Nucleus accumbens (tissue), 56 donors: ENCODE measurements around the gene GSTM5.
A peak's percentile ranks its signal among the peaks of the same experiment; 100 is the strongest.

Source experiments
- DNase-seq, 56 donors: peaks; one replicate each; lab custom pipeline; 2025; lab: John Stamatoyannopoulos, UW

The GSTM5 gene

DNA sequence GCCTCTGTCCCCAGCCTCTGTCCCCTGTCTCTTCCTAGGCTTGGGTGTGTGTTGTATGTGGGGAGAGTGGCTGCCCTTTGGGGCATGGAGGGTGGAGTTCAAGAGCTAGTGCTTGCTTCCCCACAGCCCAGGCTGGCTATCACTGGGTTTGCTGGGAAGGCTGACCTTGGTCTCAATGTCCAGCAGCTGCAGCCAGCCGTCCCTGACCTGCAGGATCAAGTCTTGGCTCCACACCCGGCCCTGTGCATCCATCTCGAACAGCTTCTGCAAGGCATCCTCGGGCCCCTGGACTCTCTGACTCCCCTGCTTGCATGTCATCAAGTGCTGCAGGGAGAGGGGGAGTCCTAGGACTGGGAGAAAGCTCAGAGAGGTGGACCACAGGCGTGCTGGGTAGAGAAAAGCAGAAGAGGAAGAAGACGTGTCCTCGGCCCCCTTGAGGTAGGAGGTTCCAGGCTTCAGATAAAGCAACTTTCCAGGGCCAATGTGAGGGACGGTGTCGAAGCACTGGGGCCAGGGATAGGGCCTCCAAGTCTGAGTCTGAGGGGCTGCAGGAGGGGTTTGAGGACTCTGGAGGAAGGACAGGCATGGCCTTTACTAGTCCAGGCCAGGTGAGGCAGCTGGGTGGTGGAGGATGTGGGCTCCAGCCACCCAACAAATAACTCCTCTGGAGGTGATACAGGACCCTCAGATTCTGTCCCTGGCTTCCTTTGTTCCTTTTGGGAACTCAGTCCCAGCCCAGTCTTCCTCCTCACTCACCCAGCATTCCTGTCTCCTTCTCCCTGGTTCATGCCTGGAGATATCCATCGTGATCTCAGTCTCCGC lies 47.7 kb downstream of the GSTM5 start:
- DNase-seq = no peak

DNA sequence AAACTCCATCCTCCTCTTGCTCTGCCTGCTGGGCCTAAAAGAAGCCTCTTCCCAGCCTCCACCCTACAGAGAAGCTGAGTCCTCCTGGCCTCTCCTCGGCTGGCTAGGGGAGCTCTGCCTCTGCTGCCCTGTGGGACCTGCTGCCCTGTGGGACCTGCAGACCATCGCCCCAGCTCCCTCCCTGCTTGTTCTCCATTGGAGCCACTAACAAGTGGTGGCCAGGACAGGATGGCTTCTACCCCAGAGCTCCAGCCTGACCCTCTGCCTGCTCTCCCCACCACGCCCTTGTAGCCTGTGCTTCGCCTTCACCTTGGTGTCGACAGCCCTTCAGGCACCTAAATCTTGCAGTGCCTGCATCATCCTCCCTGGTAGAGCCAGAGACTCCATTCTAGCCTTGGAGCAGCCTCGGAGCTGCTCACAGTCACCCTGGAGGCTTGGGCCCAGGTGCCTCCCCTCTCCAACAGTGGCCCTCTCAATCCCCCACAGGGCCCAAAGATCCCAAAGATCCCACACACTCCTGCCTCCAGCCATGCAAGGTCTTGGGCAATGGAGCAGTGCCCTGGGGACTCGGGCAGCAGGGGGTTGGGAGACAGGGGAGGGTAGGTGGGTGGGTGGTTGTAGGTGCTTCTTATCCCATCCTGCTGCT lies 48.7 kb downstream of the GSTM5 start:
- no peak for DNase-seq

DNA sequence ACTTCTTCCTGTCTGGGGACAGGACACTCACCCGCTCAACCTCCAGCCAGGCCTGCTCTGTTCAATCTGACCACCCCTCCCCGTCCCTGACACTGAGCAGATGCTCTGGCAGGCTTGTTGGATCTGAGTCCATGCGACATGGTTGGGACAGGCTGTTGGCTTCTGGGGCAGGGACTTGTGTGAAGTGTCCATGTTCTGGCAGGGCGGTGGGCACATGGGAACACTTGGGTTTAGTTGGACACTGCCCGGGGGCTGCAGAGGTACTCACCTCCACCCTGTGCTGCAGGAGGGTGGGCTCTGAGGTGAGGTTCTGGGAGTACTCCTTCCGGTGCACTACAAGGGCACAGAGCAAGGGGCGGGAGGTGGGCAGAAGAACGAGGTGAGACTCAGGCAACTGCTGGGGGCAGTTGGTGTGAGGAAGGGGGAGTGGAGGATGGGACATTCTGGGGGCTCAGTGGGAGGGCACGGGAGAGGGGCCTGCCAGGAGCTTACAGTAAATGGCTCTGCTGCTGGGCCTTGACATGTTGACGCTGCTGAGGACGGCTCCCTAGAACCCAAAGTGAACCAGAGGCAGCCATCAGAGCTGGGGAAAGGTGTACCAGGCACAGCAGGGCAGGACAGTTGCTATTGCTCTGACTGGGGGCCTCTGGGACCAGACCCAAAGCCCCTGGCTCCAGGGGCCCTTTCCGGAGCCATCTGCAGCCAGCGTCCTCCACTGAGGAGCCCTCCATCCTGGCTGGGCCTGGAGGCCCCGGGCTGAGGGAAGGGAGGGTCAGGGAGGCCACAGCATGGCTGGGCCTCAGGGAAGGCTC lies 49.4 kb downstream of the GSTM5 start:
- peak in 3 of 56 donors; percentile 8 to 30 (median 18) for DNase-seq

DNA sequence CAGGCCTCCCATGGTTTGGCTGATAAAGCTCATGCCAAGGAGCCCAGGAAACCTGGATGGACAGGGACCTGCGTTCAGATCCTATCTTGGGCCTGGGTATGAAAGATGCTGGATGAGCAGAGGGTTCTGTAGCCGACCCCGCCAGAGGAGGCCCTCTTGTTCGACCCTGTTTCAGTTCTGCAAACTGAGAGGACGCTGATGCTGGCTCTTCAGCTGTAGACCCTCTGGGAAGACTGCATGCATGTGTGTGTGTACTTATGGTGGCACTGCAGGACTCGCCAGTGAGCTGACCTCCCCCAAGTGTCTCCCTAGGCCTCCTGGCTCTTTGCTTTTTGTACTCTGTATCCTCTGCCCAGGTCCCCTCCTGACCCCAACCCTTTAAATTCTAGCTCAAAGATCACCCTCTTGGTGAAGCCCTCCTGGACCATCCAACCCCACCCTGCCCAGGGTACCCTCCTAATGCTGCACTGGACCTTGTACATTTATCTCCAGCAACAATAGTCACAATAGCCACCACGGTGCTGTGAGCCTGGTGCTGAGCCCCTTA lies 50.1 kb downstream of the GSTM5 start:
- no peak for DNase-seq

DNA sequence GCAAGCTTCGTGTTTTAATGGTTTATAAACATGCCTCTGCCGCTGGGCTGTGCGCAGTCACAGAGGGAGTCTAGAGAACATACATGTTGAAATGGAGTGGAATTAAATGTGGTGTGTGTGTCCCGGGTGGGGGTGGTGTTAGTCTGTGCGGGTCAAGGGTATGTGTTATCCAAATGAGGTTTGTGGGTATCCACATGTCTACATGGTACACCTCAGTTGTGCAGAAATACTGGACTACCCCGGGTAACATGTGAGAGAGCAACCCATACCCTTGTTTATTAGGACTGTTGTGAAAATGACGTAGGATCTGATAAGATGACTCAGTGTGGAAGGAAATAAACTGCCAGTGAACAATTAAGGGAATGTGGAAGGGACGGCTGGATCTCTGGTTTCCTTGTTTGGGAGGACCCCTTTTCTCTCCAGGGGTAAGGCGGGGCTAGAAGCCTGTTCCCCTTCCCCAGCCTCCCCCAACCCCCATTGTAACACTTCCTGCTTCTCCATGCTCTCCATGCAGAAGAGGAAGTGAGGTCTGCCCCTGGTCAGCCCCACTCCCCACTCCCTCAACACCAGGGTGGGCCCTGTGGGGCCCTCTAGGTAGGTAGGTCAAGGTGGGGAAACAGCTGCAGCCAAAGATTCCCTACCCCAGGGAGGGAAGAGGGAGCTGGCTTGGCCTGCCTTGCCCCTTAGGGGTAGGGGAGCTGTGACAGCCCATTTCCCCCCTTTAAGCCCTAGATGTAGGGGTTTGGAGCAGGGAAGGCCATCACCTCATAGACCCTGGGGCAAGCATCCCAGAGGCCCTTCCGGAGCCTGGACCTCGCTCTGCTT lies 51.0 kb downstream of the GSTM5 start:
- no peak for DNase-seq

DNA sequence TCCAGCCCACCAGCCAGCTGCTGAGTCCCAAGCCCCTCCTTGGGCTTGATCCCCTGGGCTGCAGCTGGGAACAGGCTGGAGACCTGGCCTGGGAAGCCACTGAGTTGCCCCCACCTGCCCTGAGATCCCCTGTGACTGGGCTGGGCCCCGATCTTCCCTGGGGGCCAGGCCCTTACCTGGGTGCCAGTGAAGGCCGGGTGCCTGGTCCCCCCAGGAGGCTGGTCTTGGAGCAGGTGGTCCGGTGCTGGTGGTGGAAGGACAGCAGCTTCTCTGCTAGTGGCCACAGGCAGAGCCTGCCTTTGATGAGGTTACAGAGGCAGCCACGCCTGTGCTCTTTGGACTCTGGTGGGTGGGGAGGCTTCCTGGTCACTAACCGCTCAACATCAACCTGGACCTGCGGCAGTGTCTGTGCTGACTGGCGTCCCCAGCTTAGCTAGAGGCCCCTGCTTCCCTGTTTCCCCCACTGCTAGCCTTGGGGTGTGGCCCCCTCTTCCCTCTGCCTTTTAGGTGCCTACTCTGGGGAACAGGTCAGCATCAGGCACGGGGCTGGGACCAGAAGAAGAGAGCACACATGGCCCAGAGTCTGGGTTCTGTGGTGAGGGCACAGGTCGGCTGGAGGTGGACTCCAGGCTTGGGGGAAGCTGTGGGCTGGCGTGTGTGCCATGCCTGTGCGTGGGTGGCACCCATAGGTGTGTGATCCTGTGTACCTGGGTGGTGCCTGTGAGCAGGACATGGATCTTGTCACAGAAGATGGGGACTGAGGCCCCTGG lies 51.8 kb downstream of the GSTM5 start, which contains the start of gene EPS8L3:
EPS8L3 (minus strand) TSS at position 278 of the 770 bp plus-strand sequence. CDS start 2,174 bp downstream, outside the sequence.
- no peak for DNase-seq

DNA sequence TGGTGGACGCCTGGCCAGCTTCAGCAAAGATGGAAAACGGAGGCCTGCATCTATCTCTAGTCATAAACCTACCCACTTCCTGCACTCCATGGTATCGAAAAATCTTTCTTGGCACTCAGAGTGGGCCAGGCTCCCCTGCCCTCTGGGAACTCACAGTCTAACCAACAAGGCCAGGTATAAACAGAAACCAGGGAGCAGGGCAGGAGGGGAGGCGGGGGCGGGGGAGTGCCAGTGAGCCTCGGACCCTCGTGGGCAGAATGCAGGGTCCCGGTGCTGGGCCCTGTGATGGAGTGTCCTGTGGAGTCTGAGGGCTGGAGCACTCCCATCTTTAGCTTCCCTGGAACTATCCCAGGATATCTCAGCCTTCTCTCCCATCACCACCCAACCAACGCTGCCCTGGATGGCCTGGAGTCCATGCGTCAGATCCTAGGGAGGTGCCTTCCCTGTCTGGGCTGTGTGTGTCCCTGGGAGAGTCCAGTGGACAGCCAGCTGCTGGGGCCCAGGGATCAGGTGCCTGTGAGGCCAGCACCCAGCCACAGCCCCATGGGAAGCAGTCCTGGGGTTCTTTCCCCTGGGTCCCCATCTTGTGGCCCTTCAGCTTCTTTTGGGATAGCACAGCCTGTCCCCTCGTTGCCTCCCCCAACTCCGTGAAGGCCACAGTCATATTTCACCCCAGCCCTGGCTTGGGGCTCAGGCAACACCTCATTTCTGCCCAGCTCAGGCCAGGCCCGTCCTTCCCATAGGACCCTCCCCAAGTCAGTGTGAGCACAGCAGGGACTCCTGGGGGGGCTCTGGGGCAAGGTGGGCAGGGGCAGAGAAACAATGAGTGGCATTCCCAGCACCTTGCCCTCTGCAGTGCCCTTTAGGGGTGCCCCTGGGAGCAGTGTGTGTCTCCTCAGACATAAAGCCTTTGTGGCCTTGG lies 52.8 kb downstream of the GSTM5 start:
- no peak for DNase-seq

DNA sequence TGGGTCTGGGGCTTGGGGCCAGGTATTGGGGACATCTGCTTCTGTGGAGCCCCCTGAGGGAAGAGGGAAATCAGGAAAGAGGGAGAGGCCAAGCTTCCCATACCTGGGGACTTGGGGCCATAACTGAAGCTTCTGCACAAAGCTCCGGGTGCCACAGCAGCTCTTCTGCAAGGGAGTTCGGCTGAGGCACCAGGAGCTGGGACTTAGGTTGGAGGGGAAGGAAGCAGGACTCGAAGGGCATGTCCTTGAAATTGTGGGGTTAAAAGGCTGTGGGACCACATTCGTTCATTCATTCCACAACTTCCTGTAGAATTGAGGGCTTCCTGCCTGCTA lies 53.4 kb downstream of the GSTM5 start:
- no peak for DNase-seq

DNA sequence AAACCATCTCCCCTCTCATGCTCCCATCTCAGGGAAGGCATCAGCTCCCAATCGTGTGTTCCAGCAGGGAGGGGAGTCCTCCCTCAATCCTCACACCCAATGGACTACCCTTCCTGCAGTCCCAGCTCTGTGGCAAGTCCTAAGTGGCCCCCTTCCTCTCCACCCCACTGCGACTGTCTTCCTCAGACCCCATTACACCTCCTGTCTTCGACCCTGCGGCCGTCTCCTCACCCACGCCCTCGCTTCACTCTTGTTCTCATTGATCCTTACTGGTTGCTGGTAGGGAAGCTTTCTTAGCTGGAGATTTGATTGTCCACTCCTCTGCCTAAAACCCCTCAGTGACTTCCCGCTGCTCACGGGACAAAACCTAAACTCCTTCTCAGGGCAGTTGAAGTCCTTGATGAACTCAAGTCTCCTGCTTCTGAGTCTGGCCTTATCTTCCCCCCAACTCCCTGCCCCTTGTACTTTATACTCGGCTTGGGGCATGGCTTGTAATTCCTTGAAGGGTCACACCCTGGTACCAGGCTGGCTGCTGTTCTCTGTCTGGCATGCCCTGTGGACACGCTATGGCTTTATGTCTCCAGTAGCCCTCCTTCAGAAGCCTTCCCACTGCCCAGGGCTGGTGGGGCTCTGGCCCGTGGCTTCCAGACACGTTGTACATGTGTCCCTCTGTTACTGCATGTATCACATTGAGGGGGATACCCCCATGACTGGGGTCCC lies 54.0 kb downstream of the GSTM5 start:
- no peak for DNase-seq

DNA sequence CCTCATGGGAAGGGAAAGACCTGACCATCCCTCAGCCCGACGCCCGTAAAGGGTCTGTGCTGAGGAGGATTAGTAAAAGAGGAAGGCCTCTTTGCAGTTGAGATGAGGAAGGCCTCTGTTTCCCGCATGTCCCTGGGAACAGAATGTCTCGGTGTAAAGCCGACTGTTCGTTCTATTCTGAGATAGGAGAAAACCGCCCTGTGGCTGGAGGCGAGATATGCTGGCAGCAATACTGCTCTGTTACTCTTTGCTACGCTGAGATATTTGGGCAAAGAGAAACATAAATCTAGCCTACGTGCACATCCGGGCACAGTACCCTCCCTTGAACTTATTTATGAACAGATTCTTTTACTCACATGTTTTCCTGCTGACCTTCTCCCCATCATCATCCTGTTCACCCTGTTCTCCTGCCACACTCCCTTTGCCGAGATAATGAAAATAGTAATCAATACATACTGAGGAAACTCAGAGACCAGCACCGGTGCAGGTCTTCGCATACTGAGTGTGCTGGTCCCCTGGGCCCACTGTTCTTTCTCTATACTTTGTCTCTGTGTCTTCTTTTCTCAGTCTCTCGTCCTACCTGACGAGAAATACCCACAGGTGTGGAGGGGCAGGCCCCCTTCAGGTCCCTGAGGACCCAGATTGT lies 55.1 kb downstream of the GSTM5 start:
- DNase-seq = peak in 1 of 56 donors; percentile 24
